GM23338 (cell line): ENCODE measurements around the gene MYRF. TPM values are rescaled to one million over a fixed set of nuclear protein-coding genes. Genes with fewer than 3 reads are reported as not detected.
A peak's percentile ranks its signal among the peaks of the same experiment; 100 is the strongest.

Experiments
- ATAC-seq: fragments of 200-7000 bp; cut with Tn5 transposase; 3 replicates; pipeline ENCODE4 v1.9.1; 2020
- DNase-seq: peaks from one replicate; pipeline ENCODE4 v3.0.0-alpha.2; 2015; ENCODE audit warnings: low spot score
- H2AFZ ChIP-seq: fragments of 200-600 bp; sonication (generic); 2 replicates; pipeline ENCODE4 v1.8.0; 2016; ENCODE audit warnings: antibody characterized with exemption, mild to moderate bottlenecking, moderate library complexity
- H3F3A ChIP-seq: fragments of 200-600 bp; sonication (generic); replicated peaks from 2 replicates; pipeline ENCODE4 v1.8.0; 2017; ENCODE audit warnings: antibody characterized with exemption, mixed run types, low read depth
- H3K27ac ChIP-seq: fragments of 200-600 bp; sonication (generic); 2 replicates; pipeline ENCODE4 v1.6.1; 2016; ENCODE audit warnings: low read depth
- H3K27me3 ChIP-seq: fragments of 200-600 bp; sonication (generic); 2 replicates; pipeline ENCODE4 v1.8.0; 2016; ENCODE audit warnings: mild to moderate bottlenecking, mixed run types, moderate library complexity; ENCODE audit not compliant: insufficient read depth
- H3K36me3 ChIP-seq: fragments of 200-600 bp; sonication (generic); 2 replicates; pipeline ENCODE4 v1.8.0; 2016; ENCODE audit warnings: mild to moderate bottlenecking; ENCODE audit not compliant: insufficient read depth
- H3K4me1 ChIP-seq: fragments of 200-600 bp; sonication (generic); 2 replicates; pipeline ENCODE4 v1.8.0; 2016; ENCODE audit warnings: mild to moderate bottlenecking, moderate library complexity; ENCODE audit not compliant: insufficient read depth
- H3K4me2 ChIP-seq: fragments of 200-600 bp; sonication (generic); 2 replicates; pipeline ENCODE4 v1.7.1; 2017; ENCODE audit warnings: mixed run types
- H3K4me3 ChIP-seq: fragments of 200-600 bp; sonication (generic); 2 replicates; pipeline ENCODE4 v1.6.1; 2016; ENCODE audit warnings: mixed run types
- H3K79me2 ChIP-seq: fragments of 200-600 bp; sonication (generic); replicated peaks from 2 replicates; pipeline ENCODE4 v1.8.0; 2017; ENCODE audit warnings: mild to moderate bottlenecking; ENCODE audit not compliant: insufficient read depth
- H3K9me2 ChIP-seq: fragments of 200-600 bp; sonication (generic); 2 replicates; pipeline ENCODE4 v1.8.0; 2017; ENCODE audit not compliant: insufficient read depth
- H4K20me1 ChIP-seq: fragments of 200-600 bp; sonication (generic); replicated peaks from 2 replicates; pipeline ENCODE4 v1.8.0; 2017; ENCODE audit warnings: mild to moderate bottlenecking; ENCODE audit not compliant: insufficient read depth
- H3K27ac Mint-ChIP-seq: 2 replicates; pipeline ENCODE4 v1.8.0; 2020; ENCODE audit warnings: inconsistent platforms, mild to moderate bottlenecking, moderate library complexity, mixed read lengths
- H3K27me3 Mint-ChIP-seq: 3 replicates; pipeline ENCODE4 v1.8.0; 2022; ENCODE audit warnings: low read depth, mild to moderate bottlenecking, moderate library complexity, mixed read lengths, inconsistent platforms; ENCODE audit not compliant: insufficient read depth, poor library complexity
- H3K36me3 Mint-ChIP-seq: 3 replicates; pipeline ENCODE4 v1.8.0; 2021; ENCODE audit warnings: low read depth, mild to moderate bottlenecking, inconsistent platforms, moderate library complexity, mixed read lengths
- H3K4me1 Mint-ChIP-seq: 3 replicates; pipeline ENCODE4 v1.8.0; 2020; ENCODE audit warnings: mild to moderate bottlenecking, inconsistent platforms, mixed read lengths
- H3K4me3 Mint-ChIP-seq: 3 replicates; pipeline ENCODE4 v1.8.0; 2021; ENCODE audit warnings: moderate library complexity, mild to moderate bottlenecking, inconsistent platforms, mixed read lengths
- H3K9me3 Mint-ChIP-seq: 3 replicates; pipeline ENCODE4 v1.8.0; 2020; ENCODE audit warnings: moderate library complexity, mild to moderate bottlenecking, inconsistent platforms, mixed read lengths
- CREB1 ChIP-seq: fragments of 250-450 bp; sonication (Bioruptor Pico); IDR thresholded peaks from 2 replicates; pipeline ENCODE4 v1.5.0; 2020; ENCODE audit warnings: low read depth, mild to moderate bottlenecking, moderate library complexity
- CTCF ChIP-seq, 2 experiments: fragments of 200-600 bp in 1 of 2; sonication (generic) in 1 of 2; conservative IDR thresholded peaks; 2 replicates each; pipeline versions ENCODE4 v1.5.1 to v1.6.1; 2016 to 2017; ENCODE audit warnings: antibody characterized with exemption in 2 of 2, low read depth in 2 of 2, mild to moderate bottlenecking in 2 of 2, moderate library complexity in 1 of 2
- EZH2 ChIP-seq: fragments of 200-600 bp; sonication (generic); IDR thresholded peaks from one replicate; pipeline ENCODE4 v1.8.0; 2017; ENCODE audit warnings: antibody characterized with exemption, mild to moderate bottlenecking, low read depth; ENCODE audit not compliant: unreplicated experiment
- EZH2phosphoT487 ChIP-seq: fragments of 200-600 bp; sonication (generic); IDR thresholded peaks from one replicate; pipeline ENCODE4 v1.8.1; 2018; ENCODE audit warnings: antibody characterized with exemption; ENCODE audit not compliant: unreplicated experiment
- JUNB ChIP-seq: IDR thresholded peaks from one replicate; pipeline ENCODE4 v1.6.1; 2016; ENCODE audit warnings: antibody characterized with exemption; ENCODE audit not compliant: unreplicated experiment
- NANOG ChIP-seq: IDR thresholded peaks from 2 replicates; pipeline ENCODE4 v1.6.1; 2016; ENCODE audit warnings: antibody characterized with exemption, borderline replicate concordance
- POLR2AphosphoS5 ChIP-seq: IDR thresholded peaks from 2 replicates; pipeline ENCODE4 v1.6.1; 2016; ENCODE audit warnings: antibody characterized with exemption, low read depth
- REST ChIP-seq: IDR thresholded peaks from one replicate; pipeline ENCODE4 v1.6.1; 2018; ENCODE audit warnings: antibody characterized with exemption; ENCODE audit not compliant: unreplicated experiment
- ZNF331 ChIP-seq: fragments of 250-450 bp; sonication (Bioruptor Pico); IDR thresholded peaks from 2 replicates; pipeline ENCODE4 v1.5.0; 2020; ENCODE audit warnings: low read depth, mild to moderate bottlenecking, moderate library complexity
- polyA plus RNA-seq: library from polyadenylated mRNA; unstranded; fragments of >200 nt; fragmentation: Nextera tagmentation; extraction: Ambion mirVana; gene quantifications from 2 replicates; pipeline ENCODE4 v1.2.1, GENCODE V29; 2016
- total RNA-seq: library from RNA; depleted of rRNA; stranded (reverse); fragments of >200 nt; shearing (Covaris generic); gene quantifications from 2 replicates; pipeline ENCODE4 v1.2.3, GENCODE V29; 2014

The MYRF gene
- total and polyA plus RNA-seq, 2 experiments from 2014 or later = 1.9 to 5.5 TPM

- peaks cover 56% of the 10 kb centered on the region for H3K36me3 Mint-ChIP-seq
- Histone ChIP-seq H3K36me3 (peaks cover 15% of the 10 kb centered on the region), H3K9me2 (no peaks in the 10 kb centered on the region)
Observed at GRCh38 chr11:61834278-61835048, 82.0 kb downstream of the MYRF start.

GRCh38 chr11:61836193-61836592 is 83.8 kb downstream of the MYRF start:
- ATAC-seq = no peak
- no peak overlapping the region for H3K4me3 ChIP-seq
- Mint-ChIP-seq H3K4me1 (peaks cover 50% of the 10 kb centered on the region), H3K36me3 (peaks cover 63% of the 10 kb centered on the region), H3K4me3 (no peak overlapping the region), H3K27me3 (peaks cover 17% of the 10 kb centered on the region), H3K9me3 (no peaks in the 10 kb centered on the region), H3K27ac (peak overlapping the region; percentile 92)
- H3F3A ChIP-seq = peaks cover 37% of the 10 kb centered on the region
- no peaks in the 10 kb centered on the region for H3K27me3 ChIP-seq
- H4K20me1 ChIP-seq = peaks cover 48% of the 10 kb centered on the region
- H3K27ac ChIP-seq = peak overlapping the region; percentile 67
- peaks cover 47% of the 10 kb centered on the region for H3K4me1 ChIP-seq
- peaks cover 31% of the 10 kb centered on the region for H3K36me3 ChIP-seq
- H3K4me2 ChIP-seq = no peak overlapping the region
- TF ChIP-seq EZH2 = no peak
- TF ChIP-seq NANOG = no peak
- TF ChIP-seq ZNF331 (CRISPR knock-in tag) = no peak
- TF ChIP-seq JUNB = no peak
- no peak for TF ChIP-seq EZH2phosphoT487
- TF ChIP-seq REST = no peak
- no peak for TF ChIP-seq CTCF (conservative IDR thresholded peaks at IDR 0.05; ENCODE audit: low read depth in 2 of 2)
- no peak for DNase-seq
- H2AFZ ChIP-seq = no peak overlapping the region
- H3K79me2 ChIP-seq = peaks cover 80% of the 10 kb centered on the region
- no peaks in the 10 kb centered on the region for H3K9me2 ChIP-seq

More at GRCh38 chr11:61834278-61835048, 82.0 kb downstream of the MYRF start:
- Histone ChIP-seq H3K4me1 (peaks cover 64% of the 10 kb centered on the region), H3F3A (peaks cover 47% of the 10 kb centered on the region), H3K4me2 (peak overlapping the region; percentile 100), H2AFZ (no peak overlapping the region), H3K79me2 (peaks cover 85% of the 10 kb centered on the region), H3K4me3 (peak overlapping the region; percentile 24; the same call in 1 of the 2 replicates), H3K27ac (peak overlapping the region; percentile 97), H4K20me1 (peaks cover 57% of the 10 kb centered on the region), H3K27me3 (no peaks in the 10 kb centered on the region)
- DNase-seq (peak; percentile 80), ATAC-seq (peak; percentile 74)
- peaks cover 64% of the 10 kb centered on the region for H3K4me1 Mint-ChIP-seq
- peak overlapping the region; percentile 53; the same call in 1 of the 3 replicates for H3K4me3 Mint-ChIP-seq
- no peaks in the 10 kb centered on the region for H3K9me3 Mint-ChIP-seq
- TF ChIP-seq ZNF331 (CRISPR knock-in tag) (no peak), EZH2 (no peak), CREB1 (no peak), POLR2AphosphoS5 (0 out of 2 replicates have a peak, but pooled peaks have one; percentile 24)
- H3K27me3 Mint-ChIP-seq = peaks cover 20% of the 10 kb centered on the region
- H3K27ac Mint-ChIP-seq = peak overlapping the region; percentile 96
